GM23338 (cell line): ENCODE results near the gene GRN. TPM values are rescaled to one million over a fixed set of nuclear protein-coding genes. Genes with fewer than 3 reads are reported as not detected.

Experiments used
- ATAC-seq: fragments of 200-7000 bp; cut with Tn5 transposase; 3 replicates; pipeline ENCODE4 v1.9.1; 2020
- DNase-seq: peaks from one replicate; pipeline ENCODE4 v3.0.0-alpha.2; 2015; ENCODE audit warnings: low spot score
- H2AFZ ChIP-seq: fragments of 200-600 bp; sonication (generic); 2 replicates; pipeline ENCODE4 v1.8.0; 2016; ENCODE audit warnings: antibody characterized with exemption, mild to moderate bottlenecking, moderate library complexity
- H3F3A ChIP-seq: fragments of 200-600 bp; sonication (generic); replicated peaks from 2 replicates; pipeline ENCODE4 v1.8.0; 2017; ENCODE audit warnings: antibody characterized with exemption, mixed run types, low read depth
- H3K27ac ChIP-seq: fragments of 200-600 bp; sonication (generic); 2 replicates; pipeline ENCODE4 v1.6.1; 2016; ENCODE audit warnings: low read depth
- H3K27me3 ChIP-seq: fragments of 200-600 bp; sonication (generic); 2 replicates; pipeline ENCODE4 v1.8.0; 2016; ENCODE audit warnings: mild to moderate bottlenecking, mixed run types, moderate library complexity; ENCODE audit not compliant: insufficient read depth
- H3K36me3 ChIP-seq: fragments of 200-600 bp; sonication (generic); 2 replicates; pipeline ENCODE4 v1.8.0; 2016; ENCODE audit warnings: mild to moderate bottlenecking; ENCODE audit not compliant: insufficient read depth
- H3K4me1 ChIP-seq: fragments of 200-600 bp; sonication (generic); 2 replicates; pipeline ENCODE4 v1.8.0; 2016; ENCODE audit warnings: mild to moderate bottlenecking, moderate library complexity; ENCODE audit not compliant: insufficient read depth
- H3K4me2 ChIP-seq: fragments of 200-600 bp; sonication (generic); 2 replicates; pipeline ENCODE4 v1.7.1; 2017; ENCODE audit warnings: mixed run types
- H3K4me3 ChIP-seq: fragments of 200-600 bp; sonication (generic); 2 replicates; pipeline ENCODE4 v1.6.1; 2016; ENCODE audit warnings: mixed run types
- H3K79me2 ChIP-seq: fragments of 200-600 bp; sonication (generic); replicated peaks from 2 replicates; pipeline ENCODE4 v1.8.0; 2017; ENCODE audit warnings: mild to moderate bottlenecking; ENCODE audit not compliant: insufficient read depth
- H3K9me2 ChIP-seq: fragments of 200-600 bp; sonication (generic); 2 replicates; pipeline ENCODE4 v1.8.0; 2017; ENCODE audit not compliant: insufficient read depth
- H4K20me1 ChIP-seq: fragments of 200-600 bp; sonication (generic); replicated peaks from 2 replicates; pipeline ENCODE4 v1.8.0; 2017; ENCODE audit warnings: mild to moderate bottlenecking; ENCODE audit not compliant: insufficient read depth
- H3K27ac Mint-ChIP-seq: 2 replicates; pipeline ENCODE4 v1.8.0; 2020; ENCODE audit warnings: inconsistent platforms, mild to moderate bottlenecking, moderate library complexity, mixed read lengths
- H3K27me3 Mint-ChIP-seq: 3 replicates; pipeline ENCODE4 v1.8.0; 2022; ENCODE audit warnings: low read depth, mild to moderate bottlenecking, moderate library complexity, mixed read lengths, inconsistent platforms; ENCODE audit not compliant: insufficient read depth, poor library complexity
- H3K36me3 Mint-ChIP-seq: 3 replicates; pipeline ENCODE4 v1.8.0; 2021; ENCODE audit warnings: low read depth, mild to moderate bottlenecking, inconsistent platforms, moderate library complexity, mixed read lengths
- H3K4me1 Mint-ChIP-seq: 3 replicates; pipeline ENCODE4 v1.8.0; 2020; ENCODE audit warnings: mild to moderate bottlenecking, inconsistent platforms, mixed read lengths
- H3K4me3 Mint-ChIP-seq: 3 replicates; pipeline ENCODE4 v1.8.0; 2021; ENCODE audit warnings: moderate library complexity, mild to moderate bottlenecking, inconsistent platforms, mixed read lengths
- H3K9me3 Mint-ChIP-seq: 3 replicates; pipeline ENCODE4 v1.8.0; 2020; ENCODE audit warnings: moderate library complexity, mild to moderate bottlenecking, inconsistent platforms, mixed read lengths
- CREB1 ChIP-seq: fragments of 250-450 bp; sonication (Bioruptor Pico); IDR thresholded peaks from 2 replicates; pipeline ENCODE4 v1.5.0; 2020; ENCODE audit warnings: low read depth, mild to moderate bottlenecking, moderate library complexity
- EZH2 ChIP-seq: fragments of 200-600 bp; sonication (generic); IDR thresholded peaks from one replicate; pipeline ENCODE4 v1.8.0; 2017; ENCODE audit warnings: antibody characterized with exemption, mild to moderate bottlenecking, low read depth; ENCODE audit not compliant: unreplicated experiment
- EZH2phosphoT487 ChIP-seq: fragments of 200-600 bp; sonication (generic); IDR thresholded peaks from one replicate; pipeline ENCODE4 v1.8.1; 2018; ENCODE audit warnings: antibody characterized with exemption; ENCODE audit not compliant: unreplicated experiment
- JUNB ChIP-seq: IDR thresholded peaks from one replicate; pipeline ENCODE4 v1.6.1; 2016; ENCODE audit warnings: antibody characterized with exemption; ENCODE audit not compliant: unreplicated experiment
- POLR2AphosphoS5 ChIP-seq: IDR thresholded peaks from 2 replicates; pipeline ENCODE4 v1.6.1; 2016; ENCODE audit warnings: antibody characterized with exemption, low read depth
- ZNF114 ChIP-seq: fragments of 250-450 bp; sonication (Bioruptor Pico); IDR thresholded peaks from 2 replicates; pipeline ENCODE4 v1.5.0; 2020; ENCODE audit warnings: mild to moderate bottlenecking, moderate library complexity
- ZNF331 ChIP-seq: fragments of 250-450 bp; sonication (Bioruptor Pico); IDR thresholded peaks from 2 replicates; pipeline ENCODE4 v1.5.0; 2020; ENCODE audit warnings: low read depth, mild to moderate bottlenecking, moderate library complexity
- ZNF462 ChIP-seq: fragments of 250-450 bp; sonication (Bioruptor Pico); IDR thresholded peaks from 2 replicates; pipeline ENCODE4 v1.5.0; 2020; ENCODE audit warnings: mild to moderate bottlenecking, moderate library complexity
- polyA plus RNA-seq: library from polyadenylated mRNA; unstranded; fragments of >200 nt; fragmentation: Nextera tagmentation; extraction: Ambion mirVana; gene quantifications from 2 replicates; pipeline ENCODE4 v1.2.1, GENCODE V29; 2016
- total RNA-seq: library from RNA; depleted of rRNA; stranded (reverse); fragments of >200 nt; shearing (Covaris generic); gene quantifications from 2 replicates; pipeline ENCODE4 v1.2.3, GENCODE V29; 2014

The GRN gene
- total and polyA plus RNA-seq, 2 experiments from 2014 or later: 101 to 216 TPM

DNA sequence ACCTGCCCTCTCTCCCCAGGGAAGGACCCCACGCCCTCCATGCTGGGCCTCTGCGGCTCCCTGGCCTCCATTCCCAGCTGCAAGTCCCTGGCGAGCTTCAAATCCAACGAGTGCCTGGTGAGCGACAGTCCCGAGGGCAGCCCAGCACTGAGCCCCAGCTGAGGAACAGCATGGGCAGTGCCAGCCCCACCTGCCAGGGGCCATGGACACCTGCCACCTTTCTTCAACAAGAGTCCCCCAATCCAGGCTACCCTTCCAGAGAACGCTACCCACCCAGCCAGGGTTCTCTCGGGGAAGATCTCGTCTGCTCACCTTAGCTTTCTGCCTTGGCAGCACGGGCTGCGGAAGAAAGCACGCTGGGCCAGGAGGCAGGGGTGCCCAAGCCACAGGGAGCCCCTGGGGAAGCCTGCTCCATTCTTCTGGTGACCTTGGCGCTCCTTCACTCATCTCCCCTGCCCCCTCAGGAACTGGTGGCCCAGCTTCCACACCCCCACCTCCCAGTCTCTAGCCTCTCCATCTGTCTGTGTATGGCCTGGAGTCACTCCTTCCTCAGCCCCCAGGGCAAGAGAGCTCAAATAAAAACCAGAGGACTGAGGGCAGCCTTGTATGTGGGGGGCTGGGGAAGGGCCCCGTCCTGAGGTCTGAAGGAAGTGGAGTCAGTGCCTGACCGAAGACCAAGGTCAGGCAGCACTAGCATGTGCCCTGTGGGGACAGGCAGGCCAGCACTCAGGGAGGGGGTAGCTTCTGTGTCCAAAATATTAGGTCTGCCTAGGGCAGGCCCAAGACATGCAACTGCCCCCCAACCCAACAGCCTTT lies 26.8 kb upstream of the GRN start:
- H3K27ac ChIP-seq: no peak overlapping the region
- Mint-ChIP-seq H3K9me3 (no peaks in the 10 kb centered on the region), H3K27ac (no peak overlapping the region; the same call in 1 of the 2 replicates), H3K4me1 (peaks cover 20% of the 10 kb centered on the region), H3K27me3 (peaks cover 42% of the 10 kb centered on the region), H3K4me3 (no peak overlapping the region; the same call in 2 of the 3 replicates), H3K36me3 (peaks cover 31% of the 10 kb centered on the region)
- peaks cover 28% of the 10 kb centered on the region for H3K27me3 ChIP-seq
- ATAC-seq (no peak), DNase-seq (no peak)
- H2AFZ ChIP-seq: no peak overlapping the region
- peaks cover 6% of the 10 kb centered on the region; the same call in 1 of the 2 replicates for H3K4me1 ChIP-seq
- no peak overlapping the region for H3K4me3 ChIP-seq
- H3K9me2 ChIP-seq: no peaks in the 10 kb centered on the region
- 0 out of 2 replicates have a peak, but pooled peaks cover 4% of the 10 kb centered on the region for H3K36me3 ChIP-seq
- H4K20me1 ChIP-seq: no peaks in the 10 kb centered on the region
- TF ChIP-seq EZH2: no peak
- no peak for TF ChIP-seq ZNF114 (CRISPR knock-in tag)
- TF ChIP-seq CREB1: no peak
- no peaks in the 10 kb centered on the region for H3K79me2 ChIP-seq
- H3K4me2 ChIP-seq: no peak overlapping the region
- 0 out of 2 replicates have a peak, but pooled peaks cover 4% of the 10 kb centered on the region for H3F3A ChIP-seq

GRCh38 chr17:44320066-44320465 lies 25.0 kb upstream of the GRN start:
- H3K9me3 Mint-ChIP-seq: no peaks in the 10 kb centered on the region
- DNase-seq (no peak), ATAC-seq (no peak)
- Histone ChIP-seq H2AFZ (no peak overlapping the region), H3K4me2 (no peak overlapping the region), H3K27me3 (peaks cover 17% of the 10 kb centered on the region), H3K9me2 (no peaks in the 10 kb centered on the region), H3K4me3 (no peak overlapping the region), H3K79me2 (peaks cover 9% of the 10 kb centered on the region), H3F3A (0 out of 2 replicates have a peak, but pooled peaks cover 5% of the 10 kb centered on the region), H4K20me1 (no peaks in the 10 kb centered on the region), H3K4me1 (peaks cover 6% of the 10 kb centered on the region; the same call in 1 of the 2 replicates), H3K36me3 (0 out of 2 replicates have a peak, but pooled peaks cover 4% of the 10 kb centered on the region), H3K27ac (no peak overlapping the region)
- H3K36me3 Mint-ChIP-seq: peaks cover 35% of the 10 kb centered on the region
- H3K27me3 Mint-ChIP-seq: peaks cover 36% of the 10 kb centered on the region
- no peak overlapping the region for H3K27ac Mint-ChIP-seq
- peaks cover 22% of the 10 kb centered on the region for H3K4me1 Mint-ChIP-seq
- TF ChIP-seq CREB1 (no peak), ZNF462 (CRISPR knock-in tag) (no peak), EZH2 (no peak), EZH2phosphoT487 (no peak), POLR2AphosphoS5 (no peak), ZNF331 (no peak), JUNB (no peak)
- H3K4me3 Mint-ChIP-seq: no peak overlapping the region
